Gastrocnemius medialis (tissue), 4 donors: ENCODE data around the gene MIGA2.

ENCODE experiments used
- CTCF ChIP-seq, 5 experiments: fragments of 450-650 bp in 3 of 5; fragments of 200-600 bp in 2 of 5; sonication (generic) in 2 of 5; IDR thresholded peaks in 4 of 5; conservative IDR thresholded peaks in 1 of 5; 1 replicate in 4 of 5; 2 replicates in 1 of 5; pipeline ENCODE4 v1.5.1; 2016 to 2019; ENCODE audit warnings: antibody characterized with exemption in 5 of 5, mild to moderate bottlenecking in 3 of 5, moderate library complexity in 3 of 5
- POLR2A ChIP-seq, 2 donors: fragments of 450-650 bp; IDR thresholded peaks; one replicate each; pipeline ENCODE4 v1.6.1; 2017; ENCODE audit warnings: antibody characterized with exemption in 2 of 2, mild to moderate bottlenecking in 2 of 2, moderate library complexity in 2 of 2

- TF ChIP-seq CTCF (IDR thresholded peaks at IDR 0.05 in 4 of 5, conservative IDR thresholded peaks at IDR 0.05 in 1 of 5) (no peak), POLR2A (IDR thresholded peaks at IDR 0.05) (no peak)
Measured at GRCh38 chr9:129014608-129015007, 21.8 kb upstream of the MIGA2 start.
